ENCODE data around the gene TMEM225B.

GRCh38 chr7:99553039-99553438, 45.0 kb upstream of the TMEM225B start:
- no peak for TF ChIP-seq CTCF (IDR thresholded peaks at IDR 0.05)
- TF ChIP-seq POLR2A (IDR thresholded peaks at IDR 0.05), result no peak

Measured in uterus (tissue), 2 donors.